GM12878 (cell line): ENCODE results near the gene FOXN4. TPM values are rescaled to one million over a fixed set of nuclear protein-coding genes. Genes with fewer than 3 reads are reported as not detected.

Source experiments
- ATAC-seq: fragments of 200-7000 bp; cut with Tn5 transposase; 3 replicates; pipeline ENCODE4 v1.9.1; 2020; ENCODE audit warnings: mild to moderate bottlenecking, moderate library complexity
- BruUV-seq: library from RNA; stranded (reverse); fragments of 400-500 nt; replicated peaks from 2 replicates; lab custom pipeline; 2021; lab: Mats Ljungman, UMichigan
- CTCF ChIA-PET: fragments of 300-600 bp; sonication (Branson Sonifier 250); formaldehyde crosslinking; extraction: SDS; loops from one replicate; lab custom pipeline; 2021; ENCODE audit warnings: inconsistent platforms; lab: Yijun Ruan, JAX
- POLR2A ChIA-PET: fragments of 350-600 bp; formaldehyde crosslinking; extraction: SDS; loops from one replicate; lab custom pipeline; 2021; ENCODE audit warnings: inconsistent platforms; lab: Charles Lee
- RAD21 ChIA-PET: fragments of 300-600 bp; sonication (Branson Sonifier 250); formaldehyde crosslinking; loops from one replicate; lab custom pipeline; 2023; ENCODE audit warnings: antibody characterized with exemption; ENCODE audit not compliant: unreplicated experiment; lab: Charles Lee
- SMC1A ChIA-PET: fragments of 300-600 bp; sonication (Branson Sonifier 250); formaldehyde crosslinking; loops from one replicate; lab custom pipeline; 2023; ENCODE audit not compliant: unreplicated experiment, uncharacterized antibody; lab: Charles Lee
- DNase-seq: peaks from one replicate; pipeline ENCODE4 v3.0.0-alpha.2; 2011; ENCODE audit warnings: low read depth, low spot score
- FAIRE-seq: peaks from 3 replicates; lab custom pipeline; 2011; peaks lifted over from hg19 to GRCh38; lab: Jason Lieb, UNC
- H2AFZ ChIP-seq: 2 replicates; pipeline ENCODE4 v1.6.0; 2011; ENCODE audit warnings: low read depth, low read length, control low read depth; ENCODE audit not compliant: control insufficient read depth
- H3K27ac ChIP-seq: 2 replicates; pipeline ENCODE4 v1.5.1; 2011; ENCODE audit warnings: control low read depth; ENCODE audit not compliant: control insufficient read depth, insufficient read depth
- H3K27me3 ChIP-seq, 2 experiments: replicated peaks in 1 of 2; 2 replicates each; pipeline versions ENCODE4 v1.6.0 to v1.6.1; 2011; ENCODE audit warnings: low read length in 1 of 2; ENCODE audit not compliant: control insufficient read depth in 2 of 2, insufficient read depth in 2 of 2
- H3K36me3 ChIP-seq, 2 experiments: 2 replicates each; pipeline ENCODE4 v1.5.1; 2011; ENCODE audit warnings: low read length in 1 of 2; ENCODE audit not compliant: control insufficient read depth in 2 of 2, insufficient read depth in 2 of 2
- H3K4me1 ChIP-seq: 2 replicates; pipeline ENCODE4 v1.6.1; 2011; ENCODE audit warnings: mild to moderate bottlenecking, low read length, moderate library complexity, mixed read lengths; ENCODE audit not compliant: control insufficient read depth, insufficient read depth
- H3K4me2 ChIP-seq: 2 replicates; pipeline ENCODE4 v1.6.0; 2011; ENCODE audit warnings: control low read depth; ENCODE audit not compliant: control insufficient read depth, insufficient read depth
- H3K4me3 ChIP-seq: fragments of 200-600 bp; sonication (generic); 2 replicates; pipeline ENCODE4 v1.5.1; 2016
- H3K79me2 ChIP-seq: 2 replicates; pipeline ENCODE4 v1.6.0; 2011; ENCODE audit warnings: low read length; ENCODE audit not compliant: control insufficient read depth, insufficient read depth
- H3K9ac ChIP-seq: 2 replicates; pipeline ENCODE4 v1.8.0; 2011; ENCODE audit warnings: low read length, control low read depth, mixed read lengths; ENCODE audit not compliant: control insufficient read depth, insufficient read depth
- H3K9me3 ChIP-seq: replicated peaks from 3 replicates; pipeline ENCODE4 v1.5.1; 2011; ENCODE audit warnings: mild to moderate bottlenecking, low read length; ENCODE audit not compliant: control insufficient read depth, insufficient read depth
- H4K20me1 ChIP-seq: 2 replicates; pipeline ENCODE4 v1.6.0; 2011; ENCODE audit not compliant: control insufficient read depth, insufficient read depth
- BACH1 ChIP-seq: fragments of 450-650 bp; IDR thresholded peaks from 2 replicates; pipeline ENCODE4 v1.6.1; 2017; ENCODE audit warnings: mild to moderate bottlenecking, borderline replicate concordance
- FOS ChIP-seq: IDR thresholded peaks from 3 replicates; pipeline ENCODE4 v1.6.1; 2011; ENCODE audit warnings: borderline replicate concordance; ENCODE audit not compliant: insufficient read length; ENCODE audit errors: extremely low read depth
- FOXM1 ChIP-seq: IDR thresholded peaks from 2 replicates; pipeline ENCODE4 v1.6.1; 2012; ENCODE audit warnings: low read depth, mild to moderate bottlenecking, inconsistent platforms, low read length, moderate library complexity
- MEF2B ChIP-seq: fragments of 450-650 bp; IDR thresholded peaks from 2 replicates; pipeline ENCODE4 v1.6.1; 2018; ENCODE audit warnings: mild to moderate bottlenecking, moderate library complexity; ENCODE audit not compliant: partially characterized antibody, poor library complexity, severe bottlenecking
- POU2F2 ChIP-seq: IDR thresholded peaks from 3 replicates; pipeline ENCODE4 v1.6.1; 2011; ENCODE audit warnings: low read depth, mild to moderate bottlenecking, low read length, borderline replicate concordance
- RB1 ChIP-seq: fragments of 450-650 bp; formaldehyde crosslinking; IDR thresholded peaks from 2 replicates; pipeline ENCODE4 v1.6.1; 2017; ENCODE audit warnings: mild to moderate bottlenecking, borderline replicate concordance
- RELA ChIP-seq: fragments of 450-650 bp; IDR thresholded peaks from 2 replicates; pipeline ENCODE4 v1.8.0; 2014; ENCODE audit warnings: borderline replicate concordance; ENCODE audit not compliant: partially characterized antibody
- SREBF1 ChIP-seq: IDR thresholded peaks from 2 replicates; pipeline ENCODE4 v1.6.1; 2012; ENCODE audit warnings: mild to moderate bottlenecking, low read length
- SUZ12 ChIP-seq: fragments of 200-600 bp; sonication (generic); IDR thresholded peaks from one replicate; pipeline ENCODE4 v1.6.1; 2018; ENCODE audit warnings: antibody characterized with exemption, mild to moderate bottlenecking; ENCODE audit not compliant: unreplicated experiment
- TCF12 ChIP-seq: IDR thresholded peaks from 2 replicates; pipeline ENCODE4 v1.6.1; 2011; ENCODE audit warnings: low read depth, mild to moderate bottlenecking, low read length
- YBX1 ChIP-seq: fragments of 450-650 bp; IDR thresholded peaks from 2 replicates; pipeline ENCODE4 v1.6.1; 2016; ENCODE audit warnings: antibody characterized with exemption
- ZNF384 ChIP-seq: IDR thresholded peaks from 2 replicates; pipeline ENCODE4 v1.6.1; 2012; ENCODE audit warnings: low read depth, mild to moderate bottlenecking, low read length, improper control_type of control experiment, borderline replicate concordance
- WGBS: methylation state at CpG from one replicate; pipeline ENCODE4 v1.1.6; 2016; ENCODE audit warnings: low lambda C conversion rate; ENCODE audit not compliant: insufficient replicate concordance, insufficient coverage; ENCODE audit errors: missing lambda C conversion rate; 5-methylcytosine and 5-hydroxymethylcytosine counted together
- in situ Hi-C: fragments of 300-500 bp; cut with MboI; formaldehyde crosslinking; loops from 9 replicates; pipeline ENCODE4 v1.14.3; 2018; ENCODE audit warnings: mixed read lengths
- intact Hi-C: fragments of 100-400 bp; cut with micrococcal nuclease; formaldehyde crosslinking; loops from one replicate; pipeline ENCODE4 v1.14.2; 2022; ENCODE audit not compliant: unreplicated experiment
- polyA plus RNA-seq, 11 experiments: library from polyadenylated mRNA; depleted of rRNA in 4 of 11; unstranded in 6 of 11; stranded (reverse) in 5 of 11; fragments of >200 nt; fragmentation: Nextera tagmentation in 4 of 11; fragmentation: Illumina TruSeq in 1 of 11; extraction: Ambion mirVana in 4 of 11; extraction: Trizol in 1 of 11; gene quantifications; 1 replicate in 1 of 11; 2 replicates in 10 of 11; pipeline versions ENCODE4 v1.2.1 to v1.2.3, GENCODE V29; 2011 to 2016; ENCODE audit warnings: inconsistent platforms in 2 of 11, missing spikeins in 2 of 11, low read depth in 1 of 11
- total RNA-seq, 4 experiments: library from RNA; depleted of rRNA in 3 of 4; stranded (reverse); fragments of >200 nt in 3 of 4; fragmentation: Illumina TruSeq in 1 of 4; extraction: Trizol in 1 of 4; gene quantifications; 2 replicates each; pipeline versions ENCODE4 v1.2.1 to v1.2.3, GENCODE V29; 2013 to 2021
- TF ChIP-seq, protein P1 (sequence below): IDR thresholded peaks from 2 replicates; pipeline ENCODE4 v1.6.1; 2011; ENCODE audit warnings: low read depth, mild to moderate bottlenecking, low read length, moderate library complexity, borderline replicate concordance; ENCODE audit errors: extremely low read depth
- TF ChIP-seq, protein P2 (sequence below): fragments of 450-650 bp; IDR thresholded peaks from 2 replicates; pipeline ENCODE4 v1.6.1; 2018; ENCODE audit warnings: mild to moderate bottlenecking, low read depth, moderate library complexity; ENCODE audit not compliant: partially characterized antibody
- TF ChIP-seq, protein P3 (sequence below): fragments of 450-650 bp; IDR thresholded peaks from 2 replicates; pipeline ENCODE4 v1.6.1; 2016; ENCODE audit warnings: mild to moderate bottlenecking

Gene FOXN4
- total and polyA plus RNA-seq, 10 of the 15 experiments (the other 5 are each of a cell fraction or from before 2014, with no cell fraction given): not detected

DNA sequence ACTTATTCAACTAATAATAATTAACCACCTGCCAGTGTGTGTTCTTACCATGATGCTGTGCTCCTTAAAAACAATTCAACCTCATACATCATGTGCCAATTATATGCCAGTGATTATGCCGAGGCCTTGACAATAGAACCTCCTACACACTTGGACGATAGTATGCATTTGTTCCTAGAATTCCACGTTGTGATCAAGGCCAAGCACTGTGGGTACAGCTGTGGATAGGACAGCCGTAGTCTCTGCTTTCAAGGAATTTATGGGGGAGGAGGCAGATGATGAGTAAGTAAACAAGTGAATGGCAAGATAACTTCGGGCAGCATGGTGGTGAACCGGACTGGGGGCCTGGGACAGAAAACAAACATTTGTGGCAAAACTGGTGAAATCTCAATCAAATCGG lies 20.6 kb upstream of the FOXN4 start:
- Histone ChIP-seq H3K4me2 (no peak overlapping the region), H2AFZ (no peak overlapping the region), H3K9me3 (no peaks in the 10 kb centered on the region), H4K20me1 (no peaks in the 10 kb centered on the region), H3K27me3 (no peaks in the 10 kb centered on the region; a peak in 2 of 4 replicates), H3K9ac (no peak overlapping the region), H3K79me2 (no peaks in the 10 kb centered on the region), H3K4me3 (no peak overlapping the region), H3K27ac (no peak overlapping the region), H3K36me3 (no peaks in the 10 kb centered on the region), H3K4me1 (no peaks in the 10 kb centered on the region)
- ChIA-PET POLR2A (no interaction called here), SMC1A (no interaction called here), RAD21 (no interaction called here), CTCF (no interaction called here)
- TF ChIP-seq SUZ12 (no peak), POU2F2 (no peak), TCF12 (no peak), BACH1 (no peak), RB1 (no peak), SREBF1 (no peak)
- TF ChIP-seq, protein P1, sequence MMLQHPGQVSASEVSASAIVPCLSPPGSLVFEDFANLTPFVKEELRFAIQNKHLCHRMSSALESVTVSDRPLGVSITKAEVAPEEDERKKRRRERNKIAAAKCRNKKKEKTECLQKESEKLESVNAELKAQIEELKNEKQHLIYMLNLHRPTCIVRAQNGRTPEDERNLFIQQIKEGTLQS: no peak
- no TSS peak for BruUV-seq
- WGBS: 35% methylated on average over 7 of the region's 7 CpGs
- FAIRE-seq: no peak
- in situ Hi-C loops (no loop called here), intact Hi-C loops (no loop called here)
- no peak for ATAC-seq
- DNase-seq: no peak

DNA sequence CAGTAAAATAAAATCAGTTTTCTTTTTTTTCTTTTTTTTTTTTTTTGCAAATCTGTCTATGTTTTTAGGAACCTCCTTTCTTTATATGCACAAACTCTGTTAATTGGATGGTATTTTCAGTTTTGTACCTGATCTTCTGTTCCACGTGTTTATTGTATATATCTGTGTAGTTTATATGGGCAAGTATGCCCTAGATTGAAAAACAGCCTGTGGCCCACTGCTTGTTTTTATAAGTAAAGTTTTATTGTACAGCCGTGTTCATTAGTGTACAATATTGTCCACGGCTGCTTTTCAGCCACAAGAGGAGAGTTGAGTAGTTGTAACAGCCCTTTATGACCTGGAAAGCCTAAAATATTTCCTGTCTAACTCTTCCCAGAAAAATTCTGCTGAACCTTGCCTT lies 19.9 kb upstream of the FOXN4 start:
- H3K9ac ChIP-seq: no peak overlapping the region
- no peaks in the 10 kb centered on the region; a peak in 2 of 4 replicates for H3K27me3 ChIP-seq
- ATAC-seq (no peak), DNase-seq (no peak), FAIRE-seq (no peak)
- no TSS peak for BruUV-seq
- ChIA-PET POLR2A (no interaction called here), SMC1A (interaction anchor here (0.7 kb wide), 1 partner anchor 10 kb away, joined by 3 read pairs; no protein-coding TSS in a partner anchor), CTCF (interaction anchor here (0.6 to 1.3 kb wide), 3 partner anchors 33 to 188 kb away, joined by 3 to 7 read pairs (median 3); no protein-coding TSS in a partner anchor), RAD21 (no interaction called here)
- H3K9me3 ChIP-seq: no peaks in the 10 kb centered on the region
- no peaks in the 10 kb centered on the region for H3K79me2 ChIP-seq
- intact Hi-C loops: no loop called here
- WGBS: 22% methylated on average over 3 of the region's 3 CpGs
- no peak overlapping the region for H3K27ac ChIP-seq
- H3K4me1 ChIP-seq: no peaks in the 10 kb centered on the region
- H3K4me3 ChIP-seq: no peak overlapping the region
- no peak overlapping the region for H3K4me2 ChIP-seq
- no peaks in the 10 kb centered on the region for H3K36me3 ChIP-seq
- no peak overlapping the region for H2AFZ ChIP-seq
- no peaks in the 10 kb centered on the region for H4K20me1 ChIP-seq
- in situ Hi-C loops: no loop called here
- TF ChIP-seq ZNF384 (no peak), RELA (no peak), FOS (no peak), MEF2B (no peak), YBX1 (no peak), FOXM1 (no peak)
- TF ChIP-seq, protein P2, sequence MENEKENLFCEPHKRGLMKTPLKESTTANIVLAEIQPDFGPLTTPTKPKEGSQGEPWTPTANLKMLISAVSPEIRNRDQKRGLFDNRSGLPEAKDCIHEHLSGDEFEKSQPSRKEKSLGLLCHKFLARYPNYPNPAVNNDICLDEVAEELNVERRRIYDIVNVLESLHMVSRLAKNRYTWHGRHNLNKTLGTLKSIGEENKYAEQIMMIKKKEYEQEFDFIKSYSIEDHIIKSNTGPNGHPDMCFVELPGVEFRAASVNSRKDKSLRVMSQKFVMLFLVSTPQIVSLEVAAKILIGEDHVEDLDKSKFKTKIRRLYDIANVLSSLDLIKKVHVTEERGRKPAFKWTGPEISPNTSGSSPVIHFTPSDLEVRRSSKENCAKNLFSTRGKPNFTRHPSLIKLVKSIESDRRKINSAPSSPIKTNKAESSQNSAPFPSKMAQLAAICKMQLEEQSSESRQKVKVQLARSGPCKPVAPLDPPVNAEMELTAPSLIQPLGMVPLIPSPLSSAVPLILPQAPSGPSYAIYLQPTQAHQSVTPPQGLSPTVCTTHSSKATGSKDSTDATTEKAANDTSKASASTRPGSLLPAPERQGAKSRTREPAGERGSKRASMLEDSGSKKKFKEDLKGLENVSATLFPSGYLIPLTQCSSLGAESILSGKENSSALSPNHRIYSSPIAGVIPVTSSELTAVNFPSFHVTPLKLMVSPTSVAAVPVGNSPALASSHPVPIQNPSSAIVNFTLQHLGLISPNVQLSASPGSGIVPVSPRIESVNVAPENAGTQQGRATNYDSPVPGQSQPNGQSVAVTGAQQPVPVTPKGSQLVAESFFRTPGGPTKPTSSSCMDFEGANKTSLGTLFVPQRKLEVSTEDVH: no peak
- TF ChIP-seq, protein P3, sequence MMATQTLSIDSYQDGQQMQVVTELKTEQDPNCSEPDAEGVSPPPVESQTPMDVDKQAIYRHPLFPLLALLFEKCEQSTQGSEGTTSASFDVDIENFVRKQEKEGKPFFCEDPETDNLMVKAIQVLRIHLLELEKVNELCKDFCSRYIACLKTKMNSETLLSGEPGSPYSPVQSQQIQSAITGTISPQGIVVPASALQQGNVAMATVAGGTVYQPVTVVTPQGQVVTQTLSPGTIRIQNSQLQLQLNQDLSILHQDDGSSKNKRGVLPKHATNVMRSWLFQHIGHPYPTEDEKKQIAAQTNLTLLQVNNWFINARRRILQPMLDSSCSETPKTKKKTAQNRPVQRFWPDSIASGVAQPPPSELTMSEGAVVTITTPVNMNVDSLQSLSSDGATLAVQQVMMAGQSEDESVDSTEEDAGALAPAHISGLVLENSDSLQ: no peak
